H1 (cell line): ENCODE measurements around the gene MAPKAP1. TPM values are rescaled to one million over a fixed set of nuclear protein-coding genes. Genes with fewer than 3 reads are reported as not detected.

Source experiments
- CHD1 ChIP-seq: IDR thresholded peaks from 2 replicates; pipeline ENCODE4 v1.6.1; 2012; ENCODE audit warnings: low read depth, low read length, improper control_type of control experiment
- CHD7 ChIP-seq: fragments of 300-600 bp; sonication (generic); IDR thresholded peaks from 2 replicates; pipeline ENCODE4 v1.7.1; 2012; ENCODE audit warnings: low read length, moderate library complexity, mild to moderate bottlenecking, inconsistent platforms; ENCODE audit not compliant: insufficient replicate concordance
- CTBP2 ChIP-seq: IDR thresholded peaks from 2 replicates; pipeline ENCODE4 v1.7.0; 2011; ENCODE audit warnings: borderline replicate concordance, mild to moderate bottlenecking, moderate library complexity, mixed read lengths, low read length; ENCODE audit not compliant: insufficient read depth, insufficient read length
- GABPA ChIP-seq: IDR thresholded peaks from 2 replicates; pipeline ENCODE4 v1.6.1; 2011; ENCODE audit warnings: mild to moderate bottlenecking, low read length, moderate library complexity, borderline replicate concordance; ENCODE audit not compliant: insufficient read depth
- JUN ChIP-seq: IDR thresholded peaks from 2 replicates; pipeline ENCODE4 v1.6.1; 2011; ENCODE audit warnings: low read depth, mild to moderate bottlenecking, improper control_type of control experiment, low read length
- MAX ChIP-seq: IDR thresholded peaks from 2 replicates; pipeline ENCODE4 v1.6.1; 2012; ENCODE audit warnings: inconsistent platforms
- SAP30 ChIP-seq: fragments of 300-600 bp; sonication (generic); IDR thresholded peaks from 2 replicates; pipeline ENCODE4 v1.7.1; 2012; ENCODE audit warnings: low read length, moderate library complexity, mild to moderate bottlenecking, inconsistent platforms; ENCODE audit not compliant: insufficient read depth, insufficient replicate concordance
- TEAD4 ChIP-seq: IDR thresholded peaks from 2 replicates; pipeline ENCODE4 v1.6.1; 2012; ENCODE audit warnings: low read depth, low read length, inconsistent platforms, mixed read lengths
- YY1 ChIP-seq: IDR thresholded peaks from 2 replicates; pipeline ENCODE4 v1.6.1; 2011; ENCODE audit warnings: low read depth, mild to moderate bottlenecking, low read length
- polyA plus RNA-seq, 7 experiments: library from polyadenylated mRNA; depleted of rRNA in 3 of 7; stranded (reverse) in 5 of 7; unstranded in 2 of 7; fragments of >200 nt in 5 of 7; fragments of 200-250 nt in 2 of 7; gene quantifications; 1 replicate in 5 of 7; 2 replicates in 1 of 7; 4 replicates in 1 of 7; pipeline versions ENCODE4 v1.2.1 to v1.2.3, GENCODE V29; 2011 to 2013; ENCODE audit warnings: missing spikeins in 2 of 7, mixed read lengths in 2 of 7
- total RNA-seq: library from RNA; stranded (reverse); fragmentation: NEBNext Ultra II Directional; extraction: Animal tissue kit (Norgen Biotek cat#: 25700); gene quantifications from 2 replicates; pipeline ENCODE4 v1.2.1, GENCODE V29; 2021

MAPKAP1 gene
- total and polyA plus RNA-seq, 2 of the 8 experiments (the other 6 are each of a cell fraction or from before 2014, with no cell fraction given): 79.2 to 140 TPM

- TF ChIP-seq MAX (no peak), CTBP2 (no peak), SAP30 (no peak), CHD7 (no peak), CHD1 (no peak), JUN (no peak), YY1 (no peak), GABPA (no peak), TEAD4 (no peak)
- TF ChIP-seq, all 59 proteins: peak for 0
Observed at GRCh38 chr9:125431741-125432271, 275.2 kb downstream of the MAPKAP1 start (continued).
